Gastroesophageal sphincter (tissue), 4 donors: ENCODE measurements around the gene KRT8. TPM values are rescaled to one million over a fixed set of nuclear protein-coding genes. Genes with fewer than 3 reads are reported as not detected.

ENCODE experiments used
- ATAC-seq: fragments of 150-250 bp; one replicate; pipeline ENCODE4 v1.9.1; 2016; ENCODE audit warnings: mild to moderate bottlenecking, moderate library complexity
- H3K27ac ChIP-seq, 4 donors: fragments of 200-600 bp; sonication (generic) in 3 of 4; 1 replicate in 3 of 4; 2 replicates in 1 of 4; pipeline ENCODE4 v1.5.1; 2016 to 2019
- H3K27me3 ChIP-seq: fragments of 200-600 bp; sonication (generic); one replicate; pipeline ENCODE4 v1.5.1; 2019
- H3K36me3 ChIP-seq, 2 donors: fragments of 200-600 bp; sonication (generic); one replicate each; pipeline ENCODE4 v1.5.1; 2019; ENCODE audit warnings: control low read depth in 1 of 2
- H3K4me1 ChIP-seq, 3 donors: fragments of 200-600 bp; sonication (generic); 1 replicate in 2 of 3; 2 replicates in 1 of 3; pipeline ENCODE4 v1.5.1; 2016 to 2019; ENCODE audit warnings: control low read depth in 2 of 3
- H3K4me3 ChIP-seq, 2 donors: fragments of 200-600 bp; sonication (generic); one replicate each; pipeline ENCODE4 v1.5.1; 2019; ENCODE audit warnings: mild to moderate bottlenecking in 1 of 2, moderate library complexity in 1 of 2
- H3K9me3 ChIP-seq, 3 donors: fragments of 200-600 bp; sonication (generic); one replicate each; pipeline ENCODE4 v1.5.1; 2017 to 2019; ENCODE audit warnings: control low read depth in 2 of 3
- EP300 ChIP-seq: sonication (generic); formaldehyde crosslinking; IDR thresholded peaks from one replicate; pipeline ENCODE4 v1.6.1; 2017; ENCODE audit warnings: antibody characterized with exemption, mild to moderate bottlenecking
- POLR2A ChIP-seq, 2 donors: fragments of 450-650 bp; IDR thresholded peaks; one replicate each; pipeline ENCODE4 v1.6.1; 2017; ENCODE audit warnings: antibody characterized with exemption in 2 of 2, mild to moderate bottlenecking in 2 of 2, moderate library complexity in 1 of 2
- POLR2AphosphoS5 ChIP-seq: sonication (generic); formaldehyde crosslinking; IDR thresholded peaks from one replicate; pipeline ENCODE4 v1.6.1; 2017; ENCODE audit warnings: antibody characterized with exemption
- WGBS, 2 donors: methylation state at CpG; one replicate each; pipeline ENCODE4 v1.1.5; 2018; ENCODE audit warnings: low coverage in 1 of 2; 5-methylcytosine and 5-hydroxymethylcytosine counted together
- total RNA-seq, 4 donors: library from RNA; depleted of rRNA; stranded (reverse); fragments of >200 nt; gene quantifications; one replicate each; pipeline ENCODE4 v1.1.0, GENCODE V29; 2016
- TF ChIP-seq, protein P1 (sequence below), 4 experiments: fragments of 200-600 bp in 2 of 4; fragments of 450-650 bp in 2 of 4; sonication (generic) in 1 of 4; IDR thresholded peaks; one replicate each; pipeline ENCODE4 v1.5.1; 2017 to 2019; ENCODE audit warnings: antibody characterized with exemption in 4 of 4, mild to moderate bottlenecking in 2 of 4, moderate library complexity in 2 of 4

KRT8 gene
- total RNA-seq, 4 donors from 2014 or later = 72.0 to 565 (median 255) TPM

DNA sequence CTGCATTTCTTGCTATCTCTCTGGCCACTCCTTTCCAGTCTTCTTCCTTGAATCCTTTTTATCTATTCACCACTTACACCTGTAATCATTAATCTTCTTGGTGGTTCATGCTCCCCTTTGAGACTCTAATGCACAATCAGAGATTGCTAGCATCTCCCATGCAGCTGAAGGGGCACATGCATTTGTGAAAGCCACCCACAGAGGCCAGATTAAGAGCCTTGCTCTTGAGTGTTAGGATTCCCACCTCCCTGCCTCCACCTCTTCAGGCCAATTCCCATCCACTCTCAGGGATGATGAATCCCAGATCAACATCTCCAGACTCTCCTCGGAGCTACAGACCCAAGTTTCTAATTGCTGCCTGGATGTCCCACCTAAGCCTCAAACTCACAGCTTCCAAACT lies 24.7 kb upstream of the KRT8 start:
- H3K4me1 ChIP-seq = peaks cover 0 to 28% (median 9%) of the 10 kb centered on the region in 3 donors
- WGBS, 2 donors = 17 to 29% methylated on average over 1 of the region's 1 CpG
- H3K36me3 ChIP-seq = no peaks in the 10 kb centered on the region
- H3K27me3 ChIP-seq = no peaks in the 10 kb centered on the region
- H3K4me3 ChIP-seq = no peak overlapping the region
- no peaks in the 10 kb centered on the region for H3K9me3 ChIP-seq
- ATAC-seq = no peak
- no peak for TF ChIP-seq POLR2A (IDR thresholded peaks at IDR 0.05)
- TF ChIP-seq EP300 = no peak
- TF ChIP-seq POLR2AphosphoS5 = no peak
- TF ChIP-seq, protein P1, sequence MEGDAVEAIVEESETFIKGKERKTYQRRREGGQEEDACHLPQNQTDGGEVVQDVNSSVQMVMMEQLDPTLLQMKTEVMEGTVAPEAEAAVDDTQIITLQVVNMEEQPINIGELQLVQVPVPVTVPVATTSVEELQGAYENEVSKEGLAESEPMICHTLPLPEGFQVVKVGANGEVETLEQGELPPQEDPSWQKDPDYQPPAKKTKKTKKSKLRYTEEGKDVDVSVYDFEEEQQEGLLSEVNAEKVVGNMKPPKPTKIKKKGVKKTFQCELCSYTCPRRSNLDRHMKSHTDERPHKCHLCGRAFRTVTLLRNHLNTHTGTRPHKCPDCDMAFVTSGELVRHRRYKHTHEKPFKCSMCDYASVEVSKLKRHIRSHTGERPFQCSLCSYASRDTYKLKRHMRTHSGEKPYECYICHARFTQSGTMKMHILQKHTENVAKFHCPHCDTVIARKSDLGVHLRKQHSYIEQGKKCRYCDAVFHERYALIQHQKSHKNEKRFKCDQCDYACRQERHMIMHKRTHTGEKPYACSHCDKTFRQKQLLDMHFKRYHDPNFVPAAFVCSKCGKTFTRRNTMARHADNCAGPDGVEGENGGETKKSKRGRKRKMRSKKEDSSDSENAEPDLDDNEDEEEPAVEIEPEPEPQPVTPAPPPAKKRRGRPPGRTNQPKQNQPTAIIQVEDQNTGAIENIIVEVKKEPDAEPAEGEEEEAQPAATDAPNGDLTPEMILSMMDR (IDR thresholded peaks at IDR 0.05) = no peak
- H3K27ac ChIP-seq = no peak overlapping the region

DNA sequence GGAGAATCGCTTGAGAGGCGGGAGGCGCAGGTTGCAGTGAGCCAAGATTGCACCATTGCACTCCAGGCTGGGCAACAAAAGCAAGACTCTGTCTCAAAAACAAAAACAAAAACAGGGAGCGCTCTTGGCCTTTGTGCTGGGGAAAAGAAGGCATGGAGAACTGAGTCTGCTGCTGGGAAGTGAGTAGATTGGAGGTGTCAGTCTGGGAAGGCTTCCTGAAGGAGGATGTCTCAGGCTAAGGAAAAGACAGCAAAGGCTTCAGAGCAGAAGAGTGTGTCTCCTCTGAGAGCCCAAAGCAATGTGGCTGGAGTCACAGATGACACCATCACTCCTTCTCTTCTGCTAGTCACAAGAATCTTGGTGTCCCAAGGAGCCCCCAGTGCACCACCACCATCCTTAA lies 23.1 kb upstream of the KRT8 start:
- no peak for TF ChIP-seq POLR2A (IDR thresholded peaks at IDR 0.05)
- no peak for TF ChIP-seq EP300
- TF ChIP-seq POLR2AphosphoS5 = no peak
- TF ChIP-seq, protein P1 (IDR thresholded peaks at IDR 0.05) = no peak
- Histone ChIP-seq H3K9me3 (no peaks in the 10 kb centered on the region), H3K36me3 (no peaks in the 10 kb centered on the region), H3K4me3 (no peak overlapping the region), H3K27me3 (no peaks in the 10 kb centered on the region), H3K27ac (no peak overlapping the region), H3K4me1 (peaks cover 0 to 28% (median 9%) of the 10 kb centered on the region in 3 donors)
- no peak for ATAC-seq
- WGBS, 2 donors = 94 to 100% methylated on average over 3 to 4 of the region's 4 CpGs

DNA sequence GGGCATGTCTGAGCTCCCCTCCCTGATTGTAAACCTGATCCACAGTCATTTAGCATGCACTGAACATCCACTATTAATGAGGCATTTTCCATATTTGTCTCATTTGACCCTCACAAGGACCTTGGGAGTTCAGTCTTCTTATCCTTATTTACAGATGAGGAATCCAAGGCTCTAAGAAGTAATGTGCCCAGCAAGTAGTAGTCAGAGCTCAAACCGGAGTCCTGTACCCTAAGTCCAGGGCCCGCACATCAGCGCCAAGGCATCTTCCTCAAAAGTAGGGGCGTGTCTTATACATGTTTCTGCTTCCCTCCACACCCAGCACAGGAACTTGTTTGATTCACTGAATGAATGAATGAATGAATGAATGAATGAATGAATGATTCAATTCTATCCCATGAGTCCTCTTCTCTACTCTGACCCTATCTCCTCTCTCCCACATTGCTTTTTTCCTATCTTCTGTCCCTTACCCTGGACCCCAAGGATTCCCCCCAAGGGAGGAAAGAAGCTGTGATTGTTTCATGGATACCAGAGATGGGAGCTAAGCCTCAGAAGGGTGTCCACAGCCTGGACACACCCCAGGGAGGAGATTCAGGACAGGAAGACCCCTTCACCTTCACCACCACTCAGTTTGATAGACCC lies 21.8 kb upstream of the KRT8 start:
- Histone ChIP-seq H3K4me1 (peaks cover 0 to 28% (median 9%) of the 10 kb centered on the region in 3 donors), H3K36me3 (no peaks in the 10 kb centered on the region), H3K9me3 (no peaks in the 10 kb centered on the region), H3K27ac (peak overlapping the region in 2 of 4 donors; percentile 51 to 60), H3K27me3 (no peaks in the 10 kb centered on the region), H3K4me3 (no peak overlapping the region)
- ATAC-seq = no peak
- 90% methylated on average over 4 of the region's 4 CpGs; no CpG with 5 or more reads in 1 of the 2 donors for WGBS, 2 donors
- TF ChIP-seq, protein P1 (IDR thresholded peaks at IDR 0.05) = no peak
- TF ChIP-seq EP300 (no peak), POLR2A (IDR thresholded peaks at IDR 0.05) (no peak), POLR2AphosphoS5 (no peak)

DNA sequence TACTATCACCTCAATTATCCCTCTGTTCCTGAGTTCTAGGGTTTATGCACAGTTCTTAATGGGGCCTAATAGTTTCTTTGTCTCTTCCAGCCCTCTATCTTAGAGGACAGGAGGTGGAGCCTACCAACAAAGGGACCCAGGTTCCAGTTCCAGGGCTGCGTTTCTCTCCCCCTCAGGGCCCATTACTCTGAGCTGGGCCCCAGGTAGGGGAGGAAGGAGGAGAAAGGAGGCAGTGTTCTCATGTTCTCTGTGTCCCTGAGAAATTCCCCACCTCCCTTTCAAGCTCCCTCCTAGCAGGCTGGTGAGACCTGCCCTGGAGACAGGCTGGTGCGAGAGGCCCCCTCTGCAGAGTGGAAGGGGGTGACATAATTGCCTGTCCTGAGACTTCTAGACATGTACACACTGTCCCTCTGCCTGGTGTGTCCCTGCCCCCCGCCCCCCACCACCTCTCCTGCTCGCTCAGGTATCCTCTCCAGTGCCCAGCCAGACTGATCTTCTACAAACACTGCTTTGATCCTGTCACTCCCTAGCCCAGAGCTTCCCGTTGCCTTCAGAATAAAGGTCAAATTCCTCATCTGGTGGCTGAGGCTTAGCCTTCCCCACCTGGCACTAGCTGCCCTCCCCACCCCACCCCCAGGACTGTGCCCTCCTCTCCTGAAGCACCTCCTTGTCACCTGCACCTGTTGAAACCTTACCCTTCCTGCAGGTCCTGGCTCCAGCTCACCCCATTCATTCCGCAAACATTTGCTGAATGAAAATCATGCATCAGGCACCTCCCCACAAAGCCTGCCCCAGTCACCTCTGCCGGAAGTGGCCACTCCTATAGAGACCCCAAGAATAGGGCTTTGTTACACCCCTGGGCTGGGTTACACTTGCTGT lies 21.1 kb upstream of the KRT8 start:
- Histone ChIP-seq H3K36me3 (no peaks in the 10 kb centered on the region), H3K9me3 (no peaks in the 10 kb centered on the region), H3K27ac (peak overlapping the region in 2 of 4 donors; percentile 51 to 60), H3K4me3 (no peak overlapping the region), H3K27me3 (no peaks in the 10 kb centered on the region), H3K4me1 (peaks cover 0 to 28% (median 9%) of the 10 kb centered on the region in 3 donors)
- no peak for ATAC-seq
- no peak for TF ChIP-seq POLR2AphosphoS5
- no peak for TF ChIP-seq POLR2A (IDR thresholded peaks at IDR 0.05)
- TF ChIP-seq, protein P1 (IDR thresholded peaks at IDR 0.05) = no peak
- 48 to 71% methylated on average over 2 of the region's 7 CpGs for WGBS, 2 donors
